GM10847 (cell line): ENCODE data around the gene RASA3.

Experiments
- POLR2A ChIP-seq: IDR thresholded peaks from 2 replicates; pipeline ENCODE4 v1.6.1; 2011; ENCODE audit not compliant: insufficient read length; ENCODE audit errors: extremely low read depth

Gene RASA3

GRCh38 chr13:114004420-114005205 lies 127.8 kb downstream of the RASA3 start:
- TF ChIP-seq POLR2A = no peak

DNA sequence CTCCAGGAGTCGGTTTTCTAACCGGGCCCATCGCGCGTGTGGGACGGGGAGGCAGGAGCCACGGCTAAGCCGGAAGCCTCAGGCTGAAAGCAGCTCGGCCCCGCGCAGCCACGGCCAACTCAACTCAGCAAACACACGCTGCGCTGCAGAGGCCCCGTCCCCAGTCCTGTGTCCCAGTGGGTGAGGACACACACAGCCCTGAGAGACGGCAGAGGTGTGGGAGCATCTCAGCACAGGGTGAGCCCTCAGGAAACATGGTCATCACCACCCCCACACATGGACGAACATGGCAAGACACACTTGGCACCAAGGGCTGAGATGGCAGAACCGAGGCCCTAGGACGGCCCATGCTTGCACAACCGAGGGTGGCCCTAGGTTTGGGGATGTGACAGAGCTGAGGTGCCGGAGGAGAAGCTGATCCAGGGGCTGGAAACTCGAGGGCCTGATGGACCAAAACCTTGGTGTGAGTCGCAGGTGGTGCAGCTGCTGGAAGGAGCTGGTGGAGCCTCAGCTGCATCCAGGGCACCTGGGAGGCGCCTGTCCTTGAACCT lies 129.6 kb downstream of the RASA3 start:
- no peak for TF ChIP-seq POLR2A

DNA sequence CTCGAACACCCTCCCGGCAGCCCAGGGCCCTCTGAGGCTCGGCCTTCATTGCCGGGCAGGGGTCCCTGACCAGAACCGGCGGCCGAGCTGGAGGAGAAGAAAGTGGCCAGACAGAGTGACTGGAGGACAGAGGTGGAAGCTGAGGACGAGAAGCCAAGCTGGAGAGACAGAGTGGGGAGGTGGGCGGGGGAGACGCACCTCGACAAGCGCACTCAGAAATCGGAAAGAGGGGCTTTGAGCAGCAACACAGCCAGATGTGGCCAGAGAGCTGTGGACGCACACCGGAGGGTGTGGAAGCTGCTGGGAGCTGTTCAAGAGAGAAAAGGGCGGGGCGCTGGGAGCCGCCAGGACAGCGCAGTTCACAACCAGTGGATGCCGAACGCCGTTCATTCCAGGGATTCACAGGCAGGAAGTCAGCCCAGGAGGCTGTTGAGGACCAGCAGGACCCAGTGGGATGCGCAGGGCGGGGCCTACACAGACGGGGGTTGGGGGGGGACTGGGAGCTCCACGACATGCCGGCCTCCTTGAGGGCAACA lies 130.3 kb downstream of the RASA3 start:
- TF ChIP-seq POLR2A = no peak

DNA sequence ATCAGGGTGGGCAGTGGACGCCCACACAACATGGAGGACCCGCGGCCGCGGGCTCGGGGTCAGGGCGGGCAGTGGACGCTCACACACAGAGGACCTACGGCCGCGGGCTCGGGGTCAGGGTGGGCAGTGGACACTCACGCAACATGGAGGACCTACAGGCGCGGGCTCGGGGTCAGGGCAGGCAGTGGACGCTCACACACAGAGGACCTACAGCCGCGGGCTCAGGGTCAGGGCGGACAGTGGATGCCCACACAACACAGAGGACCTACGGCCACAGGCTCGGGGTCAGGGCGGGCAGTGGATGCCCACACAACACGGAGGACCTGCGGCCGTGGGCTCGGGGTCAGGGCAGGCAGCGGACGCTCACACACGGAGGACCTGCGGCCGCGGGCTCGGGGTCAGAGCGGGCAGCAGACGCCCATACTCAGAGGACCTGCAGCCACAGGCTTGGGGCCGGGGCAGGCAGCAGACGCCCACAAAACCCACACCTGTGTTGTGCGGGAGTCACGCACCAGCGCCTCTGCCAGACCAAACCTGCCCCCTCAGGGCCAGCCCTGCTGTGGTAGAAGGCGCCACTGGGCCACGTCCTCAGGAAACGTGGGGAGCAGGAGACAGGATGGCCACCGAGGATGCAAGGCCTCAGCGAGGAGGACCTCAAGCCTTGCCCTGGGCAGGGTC lies 131.0 kb downstream of the RASA3 start:
- TF ChIP-seq POLR2A = no peak

- no peak for TF ChIP-seq POLR2A
Observed at GRCh38 chr13:114000151-114001040, 132.0 kb downstream of the RASA3 start.

- no peak for TF ChIP-seq POLR2A
Observed at GRCh38 chr13:113999618-113999910, 132.9 kb downstream of the RASA3 start.

GRCh38 chr13:113998781-113999617 lies 133.4 kb downstream of the RASA3 start:
- TF ChIP-seq POLR2A = no peak

DNA sequence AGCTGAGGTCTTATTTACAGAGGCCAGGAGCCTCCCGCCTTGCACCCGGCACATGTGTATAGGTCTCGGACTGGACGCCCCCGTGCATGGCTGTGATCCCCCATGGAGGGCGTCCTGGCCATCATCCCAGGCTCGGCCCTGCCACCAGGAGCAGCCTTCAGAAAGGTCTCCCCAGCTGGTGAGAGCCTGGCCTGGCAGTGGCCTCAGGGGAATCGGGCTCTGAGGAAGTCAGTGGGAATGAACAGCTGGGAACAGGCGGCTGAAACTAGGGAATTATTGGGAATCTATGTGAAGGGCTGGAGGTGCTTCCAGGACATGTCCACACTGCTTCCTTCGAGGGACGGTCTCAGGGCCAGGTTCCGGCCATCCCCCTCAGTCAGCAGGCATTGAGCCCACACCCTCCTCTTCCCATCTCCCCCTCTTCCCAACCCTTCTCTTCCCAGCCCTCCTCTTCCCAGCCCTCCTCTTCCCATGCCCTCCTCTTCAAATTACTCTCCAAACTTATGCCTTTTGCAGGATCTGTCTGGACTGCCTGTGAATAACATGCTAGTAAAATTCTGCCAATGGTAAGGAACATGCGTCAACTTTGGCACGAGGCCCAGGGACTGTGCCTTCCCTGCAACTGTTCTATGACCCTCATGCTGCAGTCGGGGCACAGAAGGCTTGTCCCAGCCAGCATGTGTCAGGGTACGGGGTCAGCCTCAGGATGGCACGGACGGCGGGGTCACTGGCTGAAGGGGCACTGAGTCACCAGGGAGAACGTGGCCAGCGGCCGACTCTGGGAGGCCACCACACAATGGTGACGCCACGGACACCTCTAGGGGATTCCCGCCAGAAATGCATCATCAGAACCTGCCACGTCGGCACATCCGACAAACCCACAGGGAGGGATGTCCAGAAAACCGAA lies 134.3 kb downstream of the RASA3 start:
- no peak for TF ChIP-seq POLR2A

GRCh38 chr13:113996912-113997745 lies 135.3 kb downstream of the RASA3 start:
- no peak for TF ChIP-seq POLR2A

- no peak for TF ChIP-seq POLR2A
Observed at GRCh38 chr13:113996081-113996911, 136.1 kb downstream of the RASA3 start.

GRCh38 chr13:113995051-113995601 lies 137.3 kb downstream of the RASA3 start:
- TF ChIP-seq POLR2A = no peak
